SIG-M5 treated with dmso at 0.1 percent for 504 hours (cell line): ENCODE results near the gene SERTAD2.

Experiments used
- DNase-seq: peaks from one replicate; lab custom pipeline; 2025; ENCODE audit not compliant: unreplicated experiment; lab: John Stamatoyannopoulos, UW

SERTAD2 gene

DNA sequence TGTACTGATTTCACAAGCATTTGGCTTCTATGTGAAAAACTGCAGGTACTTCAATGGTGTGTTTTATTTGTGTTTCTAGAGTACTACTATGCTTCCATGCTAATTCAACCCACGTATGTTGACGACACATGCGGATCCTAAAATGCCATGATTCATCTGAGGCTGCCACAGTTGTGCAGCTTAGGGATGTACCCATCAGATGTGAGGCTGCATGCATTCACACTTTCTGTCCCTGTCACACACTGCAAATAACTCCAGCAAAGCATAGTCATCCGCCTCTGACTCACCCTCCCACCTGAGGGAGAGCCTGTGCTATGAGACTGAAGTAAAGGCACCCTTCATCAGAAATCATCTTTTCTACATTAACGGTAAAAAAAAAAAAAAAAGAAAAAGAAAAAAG, 22.1 kb upstream of the SERTAD2 start:
- DNase-seq, result no peak

DNA sequence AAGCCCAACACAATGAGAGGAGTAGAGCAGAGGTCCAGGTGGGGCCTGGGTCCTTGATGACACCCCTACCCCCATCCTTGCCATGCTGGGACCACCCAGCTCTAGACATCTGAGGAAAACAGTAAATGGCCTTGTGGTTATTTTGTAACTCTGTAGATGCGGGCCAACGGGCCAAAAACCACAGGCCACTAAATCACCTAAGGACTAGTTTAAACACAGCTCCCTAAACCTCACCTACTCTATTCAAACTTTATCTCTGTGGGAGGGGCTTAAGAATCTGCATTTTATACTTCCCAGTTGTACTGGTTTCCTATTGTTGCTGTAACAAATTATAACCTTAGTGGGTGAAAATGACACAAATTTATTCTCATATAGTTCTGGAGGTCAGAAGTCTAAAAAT, 19.0 kb upstream of the SERTAD2 start:
- DNase-seq, result no peak

DNA sequence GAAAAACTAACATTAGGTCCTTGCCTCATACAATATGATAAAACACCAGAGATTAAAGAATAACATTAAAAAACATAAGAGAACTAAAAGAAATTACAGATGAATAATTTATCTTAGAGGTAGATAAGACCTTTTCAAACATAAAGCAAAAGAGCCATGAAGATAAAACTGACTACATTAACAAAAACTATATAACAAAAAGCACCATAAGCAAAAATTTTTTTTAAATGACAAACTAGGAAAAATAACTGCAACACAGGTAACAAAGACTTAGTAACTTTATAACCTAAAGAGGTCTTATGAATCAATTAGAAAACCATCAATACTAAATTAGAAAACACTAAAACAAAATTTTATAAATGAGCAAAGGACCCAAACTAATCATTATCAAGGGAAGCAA, 16.3 kb upstream of the SERTAD2 start:
- no peak for DNase-seq

DNA sequence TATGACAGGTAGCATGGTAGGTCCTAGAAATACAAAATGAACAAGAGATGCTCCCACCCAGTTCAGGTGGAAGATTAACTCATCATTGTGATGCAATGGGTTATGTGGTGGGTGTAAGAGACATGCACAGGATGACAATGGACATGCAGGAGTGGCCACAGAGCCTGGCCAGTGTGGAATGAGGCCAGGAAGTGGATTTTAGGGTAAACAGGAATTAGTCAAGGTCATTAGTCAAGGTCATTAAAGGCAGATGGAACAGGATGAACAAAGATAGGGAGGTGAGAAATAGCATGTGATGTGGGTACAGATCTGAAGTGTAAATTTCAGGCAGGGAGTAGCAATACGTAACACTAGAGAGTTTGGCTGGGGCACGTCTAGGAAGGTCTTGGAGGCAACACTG, 15.6 kb upstream of the SERTAD2 start:
- DNase-seq, result no peak

DNA sequence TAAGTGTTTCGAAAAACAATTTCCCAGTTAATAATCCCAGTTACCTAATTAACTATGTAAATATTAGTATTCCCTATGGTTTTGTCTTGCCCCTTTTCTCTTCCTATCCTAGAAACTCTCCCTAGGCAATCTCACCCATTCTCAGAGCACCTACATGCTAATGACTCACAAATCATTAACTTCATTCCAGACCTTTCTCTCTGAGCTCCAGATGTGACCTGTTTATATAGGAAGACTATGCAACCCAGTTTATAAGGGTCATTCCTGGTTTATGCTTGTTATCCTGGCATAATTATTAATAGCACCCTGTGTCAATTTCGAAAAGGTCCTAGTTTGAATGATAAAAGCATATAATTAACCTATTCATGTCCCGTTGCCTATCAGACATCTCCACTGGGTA, 14.8 kb upstream of the SERTAD2 start:
- DNase-seq, result no peak

DNA sequence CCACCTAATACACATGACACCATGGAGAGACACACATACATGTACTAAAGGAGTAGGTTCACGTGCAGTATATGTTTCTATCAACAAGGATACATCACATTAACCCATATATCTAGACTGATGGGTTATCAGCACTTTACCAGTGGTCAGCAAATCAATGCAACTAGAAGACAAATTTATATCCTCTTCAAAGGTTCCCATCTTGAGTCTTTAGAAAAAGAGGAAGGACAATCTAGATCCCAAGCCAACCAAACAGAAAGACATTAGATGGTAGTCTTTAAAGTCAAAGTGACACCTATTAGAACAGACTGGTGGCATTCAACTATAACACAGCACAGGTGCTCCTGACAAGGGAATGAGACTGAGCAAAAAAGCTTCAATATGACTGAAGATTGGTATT, 13.8 kb upstream of the SERTAD2 start:
- DNase-seq, result no peak

DNA sequence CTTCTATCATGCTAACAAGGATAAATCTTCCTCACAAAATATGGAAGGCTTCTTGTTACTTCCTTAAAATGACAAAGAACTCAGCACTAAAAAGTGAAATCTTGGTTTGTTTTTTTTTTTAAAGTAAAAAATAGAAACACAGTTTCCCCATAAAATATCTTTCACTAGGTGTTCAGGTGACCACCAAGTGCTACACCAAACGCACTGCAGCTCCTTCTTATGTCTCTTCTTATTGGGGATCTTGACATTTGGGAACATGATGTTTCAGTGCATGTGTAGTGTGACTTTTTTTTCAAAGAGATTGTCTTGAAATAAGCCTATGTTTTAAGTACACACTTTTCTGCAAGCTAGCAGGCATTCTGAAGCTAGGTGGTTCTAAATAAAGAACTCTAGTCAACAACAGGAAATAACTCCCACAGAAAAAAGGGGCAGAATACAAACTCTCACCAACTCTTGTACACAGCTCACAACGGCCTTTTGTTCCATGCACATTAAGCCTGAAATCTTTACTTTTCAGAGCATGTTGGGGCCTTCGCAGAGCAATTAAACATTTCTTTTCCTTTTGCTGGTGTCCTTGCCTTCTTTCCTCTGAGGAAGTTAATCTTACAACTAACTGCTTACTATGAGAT, 13.2 kb upstream of the SERTAD2 start:
- DNase-seq, result no peak

DNA sequence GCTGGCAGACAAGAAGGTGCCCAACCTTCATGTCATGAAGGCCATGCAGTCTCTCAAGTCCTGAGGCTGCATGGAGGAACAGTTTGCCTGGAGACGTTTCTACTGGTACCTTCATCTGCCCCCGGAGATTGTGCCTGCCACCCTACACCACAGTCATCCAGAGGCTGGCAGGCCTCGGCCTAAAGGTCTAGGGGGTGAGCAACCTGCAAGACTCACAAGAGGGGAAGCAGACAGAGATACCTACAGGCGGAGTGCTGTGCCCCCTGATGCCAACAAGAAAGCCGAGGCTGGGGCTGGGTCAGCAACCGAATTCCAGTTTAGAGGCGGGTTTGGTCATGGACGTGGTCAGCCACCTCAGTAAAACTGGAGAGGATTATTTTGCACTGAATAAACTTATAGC, 12.0 kb upstream of the SERTAD2 start:
- DNase-seq, result no peak

DNA sequence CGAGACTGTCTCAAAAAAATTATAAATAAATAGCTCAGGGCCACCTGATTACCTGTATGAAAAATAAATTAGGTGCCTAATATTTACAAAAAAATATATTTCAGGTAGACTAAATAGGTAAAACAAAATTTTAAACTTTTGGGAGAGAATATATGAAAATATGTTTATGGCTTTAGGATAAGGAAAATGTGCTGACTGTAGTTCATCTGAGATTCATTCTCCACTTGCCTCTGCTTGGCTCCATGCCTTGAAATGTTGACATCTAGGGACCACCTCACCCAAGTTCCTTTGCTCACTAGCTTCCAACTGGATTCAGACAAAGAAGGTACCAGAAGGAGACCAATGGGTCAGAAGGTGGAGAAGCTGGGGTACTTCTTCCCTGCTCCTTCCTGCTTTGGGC, 9.7 kb upstream of the SERTAD2 start:
- no peak for DNase-seq

DNA sequence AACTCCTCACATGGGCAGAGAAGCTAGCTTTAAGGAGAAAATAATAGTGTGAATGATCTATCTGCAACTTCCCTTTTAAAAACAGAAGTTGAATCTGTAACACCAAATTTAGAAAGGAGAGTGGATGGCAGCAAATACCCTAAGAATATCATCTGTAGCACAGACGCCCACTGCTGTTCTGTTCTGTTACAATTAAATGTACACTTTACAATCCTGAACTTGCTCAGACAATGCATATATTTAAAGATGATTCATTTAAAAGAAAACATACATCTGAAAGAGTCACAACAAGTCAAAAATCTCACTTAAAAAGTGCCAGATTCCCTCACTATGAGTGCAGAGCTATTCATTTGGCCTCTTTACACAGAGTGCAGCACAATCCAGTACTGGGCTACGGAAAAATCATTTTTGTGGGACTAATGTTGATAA, 8.0 kb upstream of the SERTAD2 start:
- DNase-seq, result peak; percentile 91

DNA sequence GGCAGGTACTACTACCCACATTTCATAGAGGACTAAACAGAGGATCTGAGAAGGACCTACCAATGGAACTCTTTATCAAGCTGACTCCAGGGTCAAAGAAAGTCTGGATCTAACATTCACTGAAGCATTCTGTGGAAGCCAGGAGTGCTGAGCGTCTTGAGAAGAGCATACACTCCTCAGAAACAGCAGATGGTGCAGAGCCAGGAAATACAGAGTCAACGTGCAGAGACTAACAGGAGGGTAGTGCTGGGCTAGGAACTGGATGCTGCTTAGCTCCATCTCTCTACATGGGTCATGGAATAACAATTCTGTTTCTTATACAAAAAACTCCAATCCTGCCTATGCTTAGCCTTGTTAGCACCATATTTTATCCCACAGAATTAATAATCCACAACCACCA, 5.5 kb upstream of the SERTAD2 start:
- no peak for DNase-seq

DNA sequence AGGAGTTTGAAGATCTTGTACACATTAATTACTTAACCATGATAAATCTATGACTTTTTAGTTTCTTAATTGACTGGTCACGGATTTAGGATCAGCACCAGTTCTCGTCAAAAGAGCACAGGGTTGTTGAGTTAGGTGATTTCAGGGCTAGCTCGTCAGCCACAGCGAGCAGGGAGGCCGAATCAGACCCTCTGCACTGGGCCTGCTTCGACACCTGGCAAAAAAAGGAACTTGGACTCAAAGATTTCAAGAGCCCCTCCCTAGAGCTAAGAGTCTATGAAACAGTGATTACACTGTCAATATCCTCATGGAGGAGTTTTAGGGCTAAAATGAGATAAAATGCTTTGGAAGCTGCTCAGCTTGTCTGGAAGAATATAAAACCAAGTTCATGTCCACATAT, 4.6 kb upstream of the SERTAD2 start:
- DNase-seq, result peak; percentile 26

DNA sequence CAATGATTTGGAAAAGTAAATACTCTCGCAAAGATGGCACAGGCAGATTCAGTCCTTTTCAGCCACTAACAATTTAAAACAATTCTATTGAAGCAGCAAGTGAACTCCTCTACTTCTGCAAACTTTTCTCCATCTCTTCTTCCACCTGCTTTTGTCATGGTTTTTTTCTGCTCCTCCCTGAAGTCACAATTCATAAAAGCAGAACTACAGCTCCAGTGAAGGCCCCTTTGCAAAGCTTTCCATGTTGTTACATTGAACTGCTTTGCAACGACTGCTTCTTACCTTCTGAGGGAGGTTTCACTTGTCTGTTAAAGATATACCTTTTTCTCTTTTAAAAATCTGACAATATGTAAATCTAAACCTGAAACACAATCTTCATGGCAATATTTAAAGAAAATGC, 3.7 kb upstream of the SERTAD2 start:
- peak; percentile 89 for DNase-seq

DNA sequence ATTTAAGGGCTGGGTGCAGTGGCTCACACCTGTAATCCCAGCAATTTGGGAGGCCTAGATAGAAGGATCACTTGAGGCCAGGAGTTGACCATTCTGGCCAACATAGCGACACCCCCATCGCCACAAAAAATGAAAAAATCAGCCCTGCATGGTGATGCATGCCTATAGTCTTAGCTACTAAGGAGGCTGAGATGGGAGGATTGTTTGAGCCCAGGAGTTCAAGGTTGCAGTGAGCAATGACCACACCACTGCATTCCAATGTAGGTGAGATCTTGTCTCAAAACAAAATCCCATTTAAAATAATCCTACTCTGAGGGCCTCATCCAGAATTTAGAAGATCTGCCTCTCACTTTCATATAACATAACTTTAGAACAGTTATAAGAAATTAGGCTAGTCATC, 2.7 kb upstream of the SERTAD2 start:
- no peak for DNase-seq

DNA sequence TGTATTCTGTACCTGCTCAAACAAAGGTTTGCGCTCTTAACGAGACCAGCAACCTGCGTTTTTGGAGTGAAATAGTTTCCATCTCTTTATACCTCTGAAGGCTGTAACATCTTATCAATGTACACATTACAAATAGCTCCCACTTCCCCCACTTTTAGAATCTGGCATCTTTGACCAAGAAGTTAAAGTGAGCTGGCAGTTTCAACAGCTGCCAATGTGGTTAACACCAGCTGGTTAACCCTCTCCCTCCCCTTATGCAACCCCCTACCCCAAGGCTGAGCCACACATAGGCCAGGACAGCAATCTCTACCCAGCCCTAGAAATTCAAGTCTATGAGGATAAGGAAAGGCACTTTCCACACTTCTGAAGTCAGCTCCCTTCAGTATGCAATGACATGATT, 2.2 kb upstream of the SERTAD2 start:
- peak; percentile 74 for DNase-seq

DNA sequence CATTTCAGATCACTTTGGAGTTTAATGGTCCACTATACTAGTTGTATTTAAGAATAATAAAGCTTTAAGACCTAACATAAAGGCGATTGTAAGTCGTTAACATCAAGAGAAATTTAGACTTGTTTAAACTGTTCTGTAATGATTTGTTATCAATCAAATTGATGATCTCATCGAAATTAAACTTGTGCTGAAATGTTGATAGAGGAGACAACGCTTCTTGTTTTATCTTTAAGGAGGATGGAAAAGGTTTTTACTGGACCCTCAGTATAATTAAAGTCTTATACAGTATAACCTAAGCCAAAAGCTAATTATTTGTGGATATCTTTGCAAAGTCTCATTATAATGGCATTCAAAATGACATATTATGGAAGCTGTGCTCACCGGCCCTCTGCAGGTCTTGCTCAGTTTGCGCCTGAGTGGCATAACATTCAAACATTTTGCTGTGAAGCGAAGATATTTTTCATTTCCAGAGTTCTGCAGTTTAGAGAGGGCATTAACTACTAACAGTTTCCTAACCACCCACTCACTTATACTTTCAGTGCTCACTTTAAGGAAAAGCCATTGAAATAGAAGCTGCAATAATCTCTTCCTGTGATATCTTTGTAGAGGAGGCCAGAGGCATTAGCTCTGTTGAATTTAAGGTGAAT, 1.4 kb upstream of the SERTAD2 start:
- DNase-seq, result peak; percentile 41

DNA sequence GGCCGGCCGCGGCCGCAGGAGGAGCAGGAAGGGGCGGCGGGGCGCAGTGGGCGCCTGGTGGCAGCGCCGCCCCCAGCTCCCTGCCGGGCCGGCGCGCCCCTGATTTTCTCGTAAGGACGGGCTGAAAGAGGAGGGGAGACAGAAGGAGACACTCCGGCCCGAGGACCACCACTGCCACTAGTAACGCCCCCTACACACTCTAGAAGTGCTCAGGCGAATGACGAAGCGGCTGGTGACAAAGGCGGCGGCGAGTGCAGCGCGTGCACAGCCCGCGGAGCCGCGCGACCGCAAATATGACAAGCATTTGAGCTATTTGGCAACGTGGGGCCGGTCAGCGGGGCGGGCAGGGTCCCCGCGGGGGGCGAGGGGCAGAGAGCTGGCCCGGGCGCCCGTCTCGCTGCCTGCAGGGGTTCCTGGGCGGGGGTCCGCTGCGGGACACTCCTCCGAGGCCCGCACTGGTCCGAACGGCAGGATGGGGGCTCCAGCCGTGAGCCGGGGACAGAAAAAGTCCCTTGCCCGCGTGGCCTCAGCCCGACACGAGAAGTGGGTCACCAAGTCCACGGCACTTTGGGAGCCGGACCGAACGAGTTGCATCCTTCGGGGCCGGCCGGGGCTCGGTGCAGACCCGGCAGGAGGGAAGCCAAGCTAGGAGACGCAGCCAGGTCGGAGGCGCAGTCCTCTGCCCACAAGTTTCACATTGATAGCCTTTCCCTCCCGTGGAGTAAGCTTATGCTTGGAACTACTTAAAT, 524 bp upstream of the SERTAD2 start:
- peak; percentile 91 for DNase-seq

DNA sequence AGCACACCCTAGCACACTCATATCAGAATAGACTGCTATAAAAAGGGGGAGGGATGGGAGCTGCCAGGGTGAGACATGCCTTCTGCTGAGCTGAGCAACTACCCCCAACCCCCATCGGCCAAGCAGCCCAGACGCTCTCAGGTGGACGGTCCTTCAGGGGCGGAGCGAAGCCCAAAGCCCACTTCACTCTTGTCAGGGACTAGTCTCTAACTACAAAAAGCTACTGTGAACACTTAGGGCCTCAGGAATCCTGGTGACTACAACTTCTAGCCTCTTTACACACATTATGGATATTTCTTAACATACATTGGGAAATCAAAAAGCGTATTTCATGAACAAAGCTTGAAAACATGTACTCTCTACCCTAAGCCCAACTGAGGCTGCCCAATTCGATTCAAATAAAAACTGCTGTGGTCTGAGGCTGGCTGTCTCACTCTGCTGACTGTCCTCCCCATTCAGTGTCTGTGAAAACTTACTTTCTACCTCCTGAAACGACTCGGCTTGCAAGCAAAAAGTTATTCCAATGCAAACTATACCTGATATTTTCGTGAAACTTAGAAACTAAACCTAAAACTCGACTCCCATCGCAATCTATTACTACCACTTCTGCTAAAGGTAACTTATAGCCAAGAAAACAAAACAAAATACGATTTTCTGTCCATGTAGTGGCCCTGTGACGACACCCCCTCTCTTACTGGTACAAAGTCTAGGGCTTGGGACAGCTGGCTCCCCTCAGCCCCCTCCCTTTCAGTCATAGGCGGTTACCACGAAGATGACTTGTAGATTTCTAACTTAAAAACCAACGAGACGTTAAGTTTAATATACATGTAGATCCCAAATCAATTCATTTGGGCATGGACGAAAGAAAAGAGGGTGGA, 1.2 kb downstream of the SERTAD2 start:
- DNase-seq, result peak; percentile 90

DNA sequence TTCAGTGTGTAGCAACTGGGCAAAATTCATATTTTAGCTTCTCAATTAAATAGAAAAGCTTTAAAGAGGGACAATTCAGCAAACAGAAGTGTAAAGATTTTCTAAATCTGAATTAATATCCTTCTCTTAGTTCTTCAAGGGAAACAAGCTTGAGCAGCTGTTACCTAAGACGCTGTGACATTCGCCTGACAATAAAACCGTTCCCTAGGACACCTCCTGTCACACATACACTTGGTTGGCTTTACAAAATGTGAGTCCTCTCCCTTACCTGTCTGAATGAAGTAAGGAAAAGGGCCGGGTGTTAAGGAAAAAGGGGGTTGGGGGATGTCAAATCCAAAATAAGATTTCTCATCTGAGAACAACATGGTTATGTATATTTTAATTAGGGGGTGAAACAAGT, 2.1 kb downstream of the SERTAD2 start:
- no peak for DNase-seq

DNA sequence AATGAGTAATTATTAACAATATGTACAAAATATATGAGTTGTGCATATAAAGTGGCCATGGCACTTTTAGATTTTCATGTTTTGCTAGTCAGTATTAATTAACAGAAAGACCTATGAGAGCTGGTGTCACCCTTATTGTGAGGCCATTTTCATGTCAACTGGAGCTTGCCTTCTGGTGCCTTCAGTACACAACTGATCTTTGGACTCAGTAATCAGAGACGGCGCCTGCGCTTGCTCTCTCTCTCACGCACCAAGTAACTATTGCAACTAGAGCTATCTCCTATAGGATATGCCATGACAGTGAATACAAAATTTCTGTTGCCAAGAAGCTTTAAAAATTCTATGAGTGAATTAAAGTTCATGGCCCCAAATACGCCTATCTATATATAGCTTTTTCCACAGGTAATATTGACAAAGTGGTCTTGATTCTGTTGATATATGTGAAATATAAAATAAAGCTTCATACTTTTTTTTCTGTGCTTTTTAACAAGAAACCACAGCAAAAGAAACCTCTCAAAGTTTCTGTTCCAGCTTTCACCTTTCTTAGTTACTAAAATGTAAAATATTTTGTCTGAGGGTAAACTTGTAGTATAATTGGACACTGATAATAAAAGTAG, 2.9 kb downstream of the SERTAD2 start:
- no peak for DNase-seq

DNA sequence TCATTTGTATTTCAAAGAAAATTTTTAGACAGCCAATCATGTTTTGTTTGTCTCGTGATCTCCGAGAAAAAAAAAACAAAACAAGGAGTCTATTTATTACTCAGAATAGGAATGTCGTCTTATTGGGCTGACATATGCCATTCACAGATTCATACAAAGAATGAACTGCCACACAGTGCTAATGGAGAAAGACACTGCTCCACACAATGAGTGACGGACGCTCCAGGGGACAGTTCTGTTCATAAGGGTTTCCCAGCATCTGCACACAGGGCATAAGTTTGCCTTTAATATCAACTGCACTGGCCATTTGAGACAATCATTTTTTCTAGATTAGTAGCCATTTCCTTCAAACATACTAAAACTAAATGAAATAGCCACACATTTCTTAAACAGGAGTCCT, 3.4 kb downstream of the SERTAD2 start:
- DNase-seq, result no peak
